ENCODE measurements around the gene MRC1. TPM values are rescaled to one million over a fixed set of nuclear protein-coding genes. Genes with fewer than 3 reads are reported as not detected.
A peak's percentile ranks its signal among the peaks of the same experiment; 100 is the strongest.

The MRC1 gene
- total RNA-seq, 5 donors from 2014 or later (not counting 1 experiment from before 2014, with no cell fraction given) = 0.53 to 0.76 (median 0.60) TPM; not detected in 2

- H3K36me3 Mint-ChIP-seq = no peaks in the 10 kb centered on the region
- no peak overlapping the region for H3K4me3 Mint-ChIP-seq
These were observed 38.1 kb upstream of the MRC1 start for GRCh38 chr10:17771017-17771416.

DNA sequence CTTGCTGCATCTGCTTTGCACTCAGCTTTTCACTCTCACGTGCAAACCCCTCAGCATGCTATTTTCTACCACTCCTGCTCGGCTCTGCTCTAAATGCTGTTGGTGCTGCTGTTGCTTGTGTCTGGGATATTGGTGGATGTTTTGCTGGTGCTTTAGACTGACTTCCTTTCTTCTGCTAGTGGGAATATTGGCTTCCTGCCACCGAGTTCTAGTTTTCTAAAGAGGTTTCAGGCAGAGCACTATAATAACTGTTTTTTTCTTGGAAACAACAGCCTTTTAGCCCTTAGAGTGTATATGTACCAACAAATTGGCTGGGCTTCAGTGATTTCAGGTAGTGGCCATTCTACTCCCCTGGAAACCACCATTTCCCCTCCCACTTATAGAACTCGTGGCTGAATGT lies 29.4 kb upstream of the MRC1 start:
- Mint-ChIP-seq H3K9me3 (no peaks in the 10 kb centered on the region), H3K27ac (no peak overlapping the region), H3K27me3 (peaks cover 0 to 2% of the 10 kb centered on the region in 2 donors), H3K36me3 (no peaks in the 10 kb centered on the region), H3K4me1 (no peaks in the 10 kb centered on the region), H3K4me3 (no peak overlapping the region)
- Histone ChIP-seq H3K9me3 (no peaks in the 10 kb centered on the region), H3K4me3 (ENCODE audit: control insufficient read depth in 1 of 2, extremely low read depth in 1 of 2, low read length in 1 of 2) (no peak overlapping the region), H3K4me1 (ENCODE audit: control insufficient read depth in 1 of 2, extremely low read depth in 1 of 2, insufficient read depth in 2 of 2, low read length in 2 of 2) (no peaks in the 10 kb centered on the region), H3K36me3 (ENCODE audit: control insufficient read depth in 2 of 2, extremely low read depth in 1 of 2, insufficient read depth in 1 of 2, low read length in 1 of 2) (no peaks in the 10 kb centered on the region), H3K27ac (ENCODE audit: low read length) (no peak overlapping the region), H3K27me3 (replicated peaks in 1 of 2; ENCODE audit: control insufficient read depth in 2 of 2, extremely low read depth in 1 of 2, insufficient read depth in 2 of 2, low read length in 1 of 2) (peaks cover 0 to 3% of the 10 kb centered on the region in 2 experiments)
- 0% methylated on average over 1 of the region's 4 CpGs for WGBS (ENCODE audit: insufficient coverage)
- ATAC-seq (replicated peaks in 1 of 4) (no peak), DNase-seq (no peak)
- POLR2A ChIA-PET = interaction anchor here in 1 of 2 donors (0.6 kb wide), 1 partner anchor 1440 kb away, joined by 3 read pairs; no protein-coding TSS in a partner anchor
- CTCF ChIA-PET = no interaction called here

More at GRCh38 chr10:17771017-17771416, 38.1 kb upstream of the MRC1 start:
- ATAC-seq (replicated peaks in 1 of 4) = no peak
- H3K27me3 Mint-ChIP-seq = peaks cover 3 to 8% of the 10 kb centered on the region in 2 donors
- POLR2A ChIA-PET = no interaction called here
- H3K27ac Mint-ChIP-seq = no peak overlapping the region
- H3K9me3 Mint-ChIP-seq = peaks cover 0 to 5% (median 4%) of the 10 kb centered on the region in 3 donors
- no CpG with 5 or more reads among the region's 4 CpGs for WGBS (ENCODE audit: insufficient coverage)
- H3K27ac ChIP-seq (ENCODE audit: low read length) = no peak overlapping the region
- H3K36me3 ChIP-seq (ENCODE audit: control insufficient read depth in 2 of 2, extremely low read depth in 1 of 2, insufficient read depth in 1 of 2, low read length in 1 of 2) = no peaks in the 10 kb centered on the region
- no peak overlapping the region for H3K4me3 ChIP-seq (ENCODE audit: control insufficient read depth in 1 of 2, extremely low read depth in 1 of 2, low read length in 1 of 2)
- no peaks in the 10 kb centered on the region for H3K4me1 ChIP-seq (ENCODE audit: control insufficient read depth in 1 of 2, extremely low read depth in 1 of 2, insufficient read depth in 2 of 2, low read length in 2 of 2)
- H3K9me3 ChIP-seq = no peaks in the 10 kb centered on the region
- CTCF ChIA-PET = no interaction called here
- H3K27me3 ChIP-seq (replicated peaks in 1 of 2; ENCODE audit: control insufficient read depth in 2 of 2, extremely low read depth in 1 of 2, insufficient read depth in 2 of 2, low read length in 1 of 2) = peaks cover 0 to 2% of the 10 kb centered on the region in 2 experiments
- no peaks in the 10 kb centered on the region for H3K4me1 Mint-ChIP-seq
- DNase-seq = no peak

DNA sequence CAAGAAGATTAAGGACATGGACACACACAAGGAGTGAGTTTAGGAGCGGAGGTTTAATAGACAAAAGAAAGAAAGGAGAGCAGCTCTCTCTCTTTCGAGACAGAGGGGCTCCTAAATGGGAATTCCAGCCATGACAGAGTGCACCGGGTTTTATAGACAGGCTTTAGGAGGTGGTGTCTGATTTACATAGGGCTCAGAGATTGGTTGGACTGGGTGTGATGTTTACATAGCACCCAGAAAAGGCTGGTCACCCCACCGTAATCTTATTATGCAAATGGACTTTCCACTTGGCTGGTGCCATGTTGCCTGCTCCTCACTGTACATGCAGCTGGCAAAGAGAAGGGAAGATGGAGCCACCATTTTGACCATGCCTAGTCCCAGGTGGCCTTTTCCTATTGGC lies 28.4 kb upstream of the MRC1 start:
- 84% methylated on average over 4 of the region's 4 CpGs for WGBS (ENCODE audit: insufficient coverage)
- Mint-ChIP-seq H3K36me3 (no peaks in the 10 kb centered on the region), H3K4me3 (no peak overlapping the region), H3K27me3 (peaks cover 0 to 2% of the 10 kb centered on the region in 2 donors), H3K9me3 (no peaks in the 10 kb centered on the region), H3K27ac (no peak overlapping the region), H3K4me1 (no peaks in the 10 kb centered on the region)
- CTCF ChIA-PET = no interaction called here
- Histone ChIP-seq H3K9me3 (no peaks in the 10 kb centered on the region), H3K27me3 (replicated peaks in 1 of 2; ENCODE audit: control insufficient read depth in 2 of 2, extremely low read depth in 1 of 2, insufficient read depth in 2 of 2, low read length in 1 of 2) (peaks cover 0 to 3% of the 10 kb centered on the region in 2 experiments), H3K4me1 (ENCODE audit: control insufficient read depth in 1 of 2, extremely low read depth in 1 of 2, insufficient read depth in 2 of 2, low read length in 2 of 2) (no peaks in the 10 kb centered on the region), H3K4me3 (ENCODE audit: control insufficient read depth in 1 of 2, extremely low read depth in 1 of 2, low read length in 1 of 2) (no peak overlapping the region), H3K27ac (ENCODE audit: low read length) (no peak overlapping the region), H3K36me3 (ENCODE audit: control insufficient read depth in 2 of 2, extremely low read depth in 1 of 2, insufficient read depth in 1 of 2, low read length in 1 of 2) (no peaks in the 10 kb centered on the region)
- POLR2A ChIA-PET = no interaction called here
- DNase-seq (no peak), ATAC-seq (replicated peaks in 1 of 4) (no peak)

GRCh38 chr10:17781856-17782255 lies 27.3 kb upstream of the MRC1 start:
- Histone ChIP-seq H3K9me3 (no peaks in the 10 kb centered on the region), H3K4me1 (ENCODE audit: control insufficient read depth in 1 of 2, extremely low read depth in 1 of 2, insufficient read depth in 2 of 2, low read length in 2 of 2) (no peaks in the 10 kb centered on the region), H3K36me3 (ENCODE audit: control insufficient read depth in 2 of 2, extremely low read depth in 1 of 2, insufficient read depth in 1 of 2, low read length in 1 of 2) (no peaks in the 10 kb centered on the region), H3K4me3 (ENCODE audit: control insufficient read depth in 1 of 2, extremely low read depth in 1 of 2, low read length in 1 of 2) (no peak overlapping the region), H3K27ac (ENCODE audit: low read length) (no peak overlapping the region), H3K27me3 (replicated peaks in 1 of 2; ENCODE audit: control insufficient read depth in 2 of 2, extremely low read depth in 1 of 2, insufficient read depth in 2 of 2, low read length in 1 of 2) (peaks cover 0 to 3% of the 10 kb centered on the region in 2 experiments)
- WGBS (ENCODE audit: insufficient coverage) = no CpG with 5 or more reads among the region's 2 CpGs
- POLR2A ChIA-PET = no interaction called here
- no peak overlapping the region for H3K4me3 Mint-ChIP-seq
- CTCF ChIA-PET = no interaction called here
- no peaks in the 10 kb centered on the region for H3K9me3 Mint-ChIP-seq
- DNase-seq (peak in 1 of 35 experiments; percentile 1), ATAC-seq (replicated peaks in 1 of 4) (no peak)
- H3K27ac Mint-ChIP-seq = peak overlapping the region in 1 of 2 donors; percentile 8
- peaks cover 0 to 2% of the 10 kb centered on the region in 2 donors for H3K27me3 Mint-ChIP-seq
- no peaks in the 10 kb centered on the region for H3K36me3 Mint-ChIP-seq
- H3K4me1 Mint-ChIP-seq = no peaks in the 10 kb centered on the region

DNA sequence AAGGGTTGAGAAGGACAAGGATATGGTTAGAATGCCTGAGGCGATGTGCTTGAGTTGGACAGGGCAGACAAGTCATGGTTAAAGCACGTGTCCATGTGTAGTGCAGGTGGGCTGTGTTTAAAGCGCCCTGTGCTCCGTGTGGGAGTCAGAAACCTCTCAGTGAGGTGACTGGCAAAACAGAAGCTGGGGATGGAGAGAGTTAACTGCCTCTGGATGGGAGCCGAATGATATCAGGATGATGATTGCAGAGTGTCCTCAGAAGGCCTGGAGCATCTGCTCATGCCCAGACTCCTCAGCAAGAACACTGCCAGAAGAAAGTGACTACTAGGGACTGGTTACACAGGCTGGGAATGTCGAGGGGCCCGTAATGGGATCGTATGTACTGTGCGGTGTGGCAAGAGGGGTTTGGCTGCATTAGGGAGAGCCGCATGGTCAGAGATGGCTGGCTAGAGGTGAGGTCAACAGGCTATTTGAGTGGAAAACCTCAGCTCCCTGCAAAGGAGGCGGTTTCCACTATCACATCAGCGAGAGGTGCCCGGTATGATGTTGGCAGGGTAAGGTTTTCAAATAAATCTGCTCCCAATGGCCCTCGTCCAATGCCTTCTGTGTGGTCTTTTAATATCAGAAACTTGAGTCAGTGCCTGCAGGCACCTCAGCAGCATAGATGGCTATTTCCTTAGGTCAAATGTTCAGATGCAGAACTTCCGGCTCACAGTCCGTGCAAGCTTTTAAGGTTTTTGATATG lies 26.1 kb upstream of the MRC1 start:
- H3K27ac Mint-ChIP-seq = no peak overlapping the region
- DNase-seq = no peak
- no peak overlapping the region for H3K27ac ChIP-seq (ENCODE audit: low read length)

DNA sequence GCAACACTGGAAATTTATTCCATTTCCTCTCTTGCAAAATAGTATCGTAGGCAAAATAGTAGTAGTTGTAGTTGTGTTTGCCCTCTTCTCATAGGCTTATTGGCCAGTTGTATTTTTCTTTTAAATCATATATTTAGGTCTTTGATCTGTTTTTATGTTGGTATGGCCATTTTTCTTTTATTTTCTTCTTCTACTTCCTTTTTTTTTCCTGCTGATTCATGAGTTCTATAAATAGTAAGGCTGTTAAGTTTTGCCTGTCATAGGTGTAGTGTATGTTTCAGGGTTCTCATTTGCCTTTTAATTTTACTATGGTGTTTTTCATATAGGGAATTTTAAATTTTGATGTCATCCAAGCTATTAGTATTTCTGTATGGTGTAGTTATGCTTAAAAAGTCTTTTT lies 25.4 kb upstream of the MRC1 start:
- H3K27me3 ChIP-seq (replicated peaks in 1 of 2; ENCODE audit: control insufficient read depth in 2 of 2, extremely low read depth in 1 of 2, insufficient read depth in 2 of 2, low read length in 1 of 2) = peaks cover 0 to 6% of the 10 kb centered on the region in 2 experiments
- no peaks in the 10 kb centered on the region for H3K9me3 ChIP-seq
- H3K27ac ChIP-seq (ENCODE audit: low read length) = no peak overlapping the region
- DNase-seq = no peak
- H3K36me3 ChIP-seq (ENCODE audit: control insufficient read depth in 2 of 2, extremely low read depth in 1 of 2, insufficient read depth in 1 of 2, low read length in 1 of 2) = no peaks in the 10 kb centered on the region
- no peak overlapping the region for H3K27ac Mint-ChIP-seq
- H3K4me3 Mint-ChIP-seq = no peak overlapping the region
- no peaks in the 10 kb centered on the region for H3K4me1 ChIP-seq (ENCODE audit: control insufficient read depth in 1 of 2, extremely low read depth in 1 of 2, insufficient read depth in 2 of 2, low read length in 2 of 2)
- no CpG with 5 or more reads among the region's 1 CpG for WGBS (ENCODE audit: insufficient coverage)
- H3K27me3 Mint-ChIP-seq = peaks cover 0 to 4% of the 10 kb centered on the region in 2 donors
- H3K36me3 Mint-ChIP-seq = no peaks in the 10 kb centered on the region
- H3K4me3 ChIP-seq (ENCODE audit: control insufficient read depth in 1 of 2, extremely low read depth in 1 of 2, low read length in 1 of 2) = no peak overlapping the region
- ATAC-seq (replicated peaks in 1 of 4) = no peak
- no peaks in the 10 kb centered on the region for H3K9me3 Mint-ChIP-seq
- no peaks in the 10 kb centered on the region for H3K4me1 Mint-ChIP-seq
- ChIA-PET CTCF (no interaction called here), POLR2A (no interaction called here)

More for the DNA sequence above, 26.1 kb upstream of the MRC1 start:
- Histone ChIP-seq H3K27me3 (replicated peaks in 1 of 2; ENCODE audit: control insufficient read depth in 2 of 2, extremely low read depth in 1 of 2, insufficient read depth in 2 of 2, low read length in 1 of 2) (peaks cover 0 to 6% of the 10 kb centered on the region in 2 experiments), H3K9me3 (no peaks in the 10 kb centered on the region), H3K4me1 (ENCODE audit: control insufficient read depth in 1 of 2, extremely low read depth in 1 of 2, insufficient read depth in 2 of 2, low read length in 2 of 2) (no peaks in the 10 kb centered on the region), H3K4me3 (ENCODE audit: control insufficient read depth in 1 of 2, extremely low read depth in 1 of 2, low read length in 1 of 2) (no peak overlapping the region), H3K36me3 (ENCODE audit: control insufficient read depth in 2 of 2, extremely low read depth in 1 of 2, insufficient read depth in 1 of 2, low read length in 1 of 2) (no peaks in the 10 kb centered on the region)
- Mint-ChIP-seq H3K4me3 (no peak overlapping the region), H3K4me1 (no peaks in the 10 kb centered on the region), H3K27me3 (peaks cover 0 to 4% of the 10 kb centered on the region in 2 donors), H3K36me3 (no peaks in the 10 kb centered on the region), H3K9me3 (no peaks in the 10 kb centered on the region)
- WGBS (ENCODE audit: insufficient coverage) = 86% methylated on average over 10 of the region's 16 CpGs
- ChIA-PET POLR2A (no interaction called here), CTCF (no interaction called here)
- no peak for ATAC-seq (replicated peaks in 1 of 4)
